H1 (cell line): Measurements from ENCODE around the gene LYPD4.

ENCODE experiments used
- CHD2 ChIP-seq: IDR thresholded peaks from 2 replicates; pipeline ENCODE4 v1.6.1; 2012; ENCODE audit warnings: low read length, improper control_type of control experiment
- CTCF ChIP-seq, 3 experiments: IDR thresholded peaks; 1 replicate in 2 of 3; 2 replicates in 1 of 3; pipeline versions ENCODE4 v1.5.1 to v1.6.1; 2011; ENCODE audit warnings: low read length in 3 of 3, mild to moderate bottlenecking in 3 of 3, inconsistent platforms in 2 of 3, low read depth in 1 of 3, moderate library complexity in 1 of 3; ENCODE audit not compliant: insufficient read depth in 1 of 3; ENCODE audit errors: control extremely low read depth in 1 of 3
- EGR1 ChIP-seq: IDR thresholded peaks from 2 replicates; pipeline ENCODE4 v1.6.1; 2011; ENCODE audit warnings: low read depth, low read length, borderline replicate concordance
- MAFK ChIP-seq: IDR thresholded peaks from 2 replicates; pipeline ENCODE4 v1.6.1; 2012; ENCODE audit warnings: low read depth, mild to moderate bottlenecking, improper control_type of control experiment, low read length
- NANOG ChIP-seq: IDR thresholded peaks from 2 replicates; pipeline ENCODE4 v1.6.1; 2011; ENCODE audit warnings: low read length, low read depth, mild to moderate bottlenecking, inconsistent platforms; ENCODE audit not compliant: insufficient read depth, poor library complexity, severe bottlenecking
- POLR2A ChIP-seq, 2 experiments: IDR thresholded peaks; 1 replicate in 1 of 2; 2 replicates in 1 of 2; pipeline ENCODE4 v1.6.1; 2011; ENCODE audit warnings: low read depth in 2 of 2, low read length in 2 of 2, mild to moderate bottlenecking in 2 of 2; ENCODE audit errors: control extremely low read depth in 1 of 2
- SIN3A ChIP-seq, 2 experiments: IDR thresholded peaks in 1 of 2; conservative IDR thresholded peaks in 1 of 2; 2 replicates each; pipeline ENCODE4 v1.6.1; 2011 to 2012; ENCODE audit warnings: low read length in 2 of 2, improper control_type of control experiment in 1 of 2, low read depth in 1 of 2, mild to moderate bottlenecking in 1 of 2
- SP1 ChIP-seq: IDR thresholded peaks from 2 replicates; pipeline ENCODE4 v1.6.1; 2011; ENCODE audit warnings: low read depth, low read length
- TAF1 ChIP-seq: IDR thresholded peaks from 2 replicates; pipeline ENCODE4 v1.6.1; 2011; ENCODE audit warnings: mild to moderate bottlenecking, low read depth, low read length
- USF2 ChIP-seq: IDR thresholded peaks from 2 replicates; pipeline ENCODE4 v1.6.1; 2011; ENCODE audit warnings: low read length, improper control_type of control experiment
- YY1 ChIP-seq: IDR thresholded peaks from 2 replicates; pipeline ENCODE4 v1.6.1; 2011; ENCODE audit warnings: low read depth, mild to moderate bottlenecking, low read length
- ZNF274 ChIP-seq: IDR thresholded peaks from 2 replicates; pipeline ENCODE4 v1.7.0; 2012; ENCODE audit warnings: low read length, borderline replicate concordance; ENCODE audit errors: extremely low read depth

DNA sequence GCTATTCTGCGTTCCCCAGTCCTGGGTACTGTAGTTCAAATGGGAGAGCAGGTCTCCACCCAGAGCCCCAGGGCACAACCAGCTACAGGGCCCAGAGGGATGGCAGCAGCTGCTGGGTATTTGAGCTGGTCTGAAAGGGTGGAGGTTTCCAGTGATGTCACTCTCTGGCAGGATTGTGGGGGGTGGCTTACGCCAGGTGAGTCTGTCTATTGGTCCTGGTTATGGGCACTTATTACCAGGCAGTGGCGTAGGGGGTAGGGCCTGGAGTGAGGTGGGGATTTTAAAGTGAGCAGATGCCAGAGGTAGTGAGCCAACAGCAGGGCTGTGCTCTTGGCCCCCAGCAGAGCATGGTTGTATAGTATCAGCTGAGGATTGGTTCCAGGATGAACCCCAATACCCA is 21.8 kb upstream of the LYPD4 start:
- TF ChIP-seq EGR1 (no peak), SP1 (no peak), CTCF (IDR thresholded peaks at IDR 0.05; ENCODE audit: control extremely low read depth in 1 of 3, insufficient read depth in 1 of 3, low read depth in 1 of 3, low read length in 3 of 3) (no peak), ZNF274 (no peak), MAFK (no peak), TAF1 (no peak), NANOG (no peak), SIN3A (conservative IDR thresholded peaks at IDR 0.05 in 1 of 2, IDR thresholded peaks at IDR 0.05 in 1 of 2; ENCODE audit: low read depth in 1 of 2, low read length in 2 of 2) (no peak), CHD2 (no peak), USF2 (no peak), POLR2A (IDR thresholded peaks at IDR 0.05; ENCODE audit: control extremely low read depth in 1 of 2, low read depth in 2 of 2, low read length in 2 of 2) (peak in 1 of 2 experiments; percentile 64), YY1 (no peak)
